Activated naive CD4-positive, alpha-beta T cell treated with anti-CD3 and anti-CD28 coated beads, Interleukin-2, amount 10 ng/mL, durations not matched to agents 7 days and 5 days (primary cell): ENCODE measurements around the gene OLIG2.
A peak's percentile ranks its signal among the peaks of the same experiment; 100 is the strongest.

ENCODE experiments used
- CTCF ChIA-PET: fragments of 350-600 bp; sonication (Branson Sonifier 250); formaldehyde crosslinking; loops from one replicate; lab custom pipeline; 2021; ENCODE audit warnings: antibody characterized with exemption; lab: Charles Lee
- DNase-seq: peaks from one replicate; pipeline ENCODE4 v3.0.0-alpha.2; 2020
- H3K27ac Mint-ChIP-seq: one replicate; pipeline ENCODE4 v1.8.0; 2021; ENCODE audit warnings: mild to moderate bottlenecking, moderate library complexity, mixed read lengths
- H3K27me3 Mint-ChIP-seq: one replicate; pipeline ENCODE4 v1.8.0; 2021; ENCODE audit warnings: mild to moderate bottlenecking, mixed read lengths
- H3K36me3 Mint-ChIP-seq: one replicate; pipeline ENCODE4 v1.8.0; 2021; ENCODE audit warnings: mixed read lengths
- H3K4me1 Mint-ChIP-seq: one replicate; pipeline ENCODE4 v1.8.0; 2021; ENCODE audit warnings: mixed read lengths
- H3K4me3 Mint-ChIP-seq: one replicate; pipeline ENCODE4 v1.8.0; 2021; ENCODE audit warnings: mild to moderate bottlenecking, moderate library complexity, mixed read lengths
- H3K9me3 Mint-ChIP-seq: one replicate; pipeline ENCODE4 v1.8.0; 2021; ENCODE audit warnings: mixed read lengths

OLIG2 gene

GRCh38 chr21:33070744-33070997 lies 44.9 kb downstream of the OLIG2 start:
- CTCF ChIA-PET, result no interaction called here
- Mint-ChIP-seq H3K4me3 (no peak overlapping the region), H3K36me3 (no peaks in the 10 kb centered on the region), H3K9me3 (no peaks in the 10 kb centered on the region), H3K4me1 (peaks cover 22% of the 10 kb centered on the region), H3K27ac (no peak overlapping the region), H3K27me3 (peaks cover 96% of the 10 kb centered on the region)
- DNase-seq, result no peak

- Mint-ChIP-seq H3K36me3 (no peaks in the 10 kb centered on the region), H3K27ac (no peak overlapping the region), H3K4me1 (peaks cover 22% of the 10 kb centered on the region), H3K9me3 (no peaks in the 10 kb centered on the region), H3K4me3 (peak overlapping the region; percentile 55), H3K27me3 (peaks cover 98% of the 10 kb centered on the region)
- peak; percentile 39 for DNase-seq
- CTCF ChIA-PET, result interaction anchor here (1.0 kb wide), 1 partner anchor 314 kb away, joined by 3 read pairs; no protein-coding TSS in a partner anchor
Measured at GRCh38 chr21:33070998-33071769, 45.4 kb downstream of the OLIG2 start.

GRCh38 chr21:33071770-33072306 lies 46.1 kb downstream of the OLIG2 start:
- Mint-ChIP-seq H3K27ac (no peak overlapping the region), H3K27me3 (peaks cover 96% of the 10 kb centered on the region), H3K36me3 (no peaks in the 10 kb centered on the region), H3K4me1 (peaks cover 22% of the 10 kb centered on the region), H3K9me3 (no peaks in the 10 kb centered on the region), H3K4me3 (peak overlapping the region; percentile 55)
- DNase-seq, result no peak
- CTCF ChIA-PET, result interaction anchor here (1.0 kb wide), 1 partner anchor 314 kb away, joined by 3 read pairs; no protein-coding TSS in a partner anchor

DNA sequence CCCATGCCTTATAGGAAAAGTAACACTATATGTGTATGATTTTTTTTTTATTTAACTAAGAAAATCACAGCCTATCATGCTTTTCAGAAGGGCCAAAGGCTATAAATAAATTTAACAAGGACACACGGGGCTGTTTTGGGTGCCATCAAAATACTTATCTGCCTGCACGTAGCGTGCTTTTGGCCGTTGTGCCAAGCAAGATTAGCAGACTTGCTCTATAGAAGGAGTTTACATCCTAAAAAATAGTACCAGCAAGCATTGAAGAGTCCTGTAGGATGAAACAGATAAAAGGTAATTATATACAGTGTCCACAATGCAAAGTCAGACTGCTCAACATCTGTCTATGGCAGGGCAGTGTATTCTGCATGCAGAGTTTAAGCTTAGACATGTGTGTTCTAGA lies 47.9 kb downstream of the OLIG2 start:
- peaks cover 24% of the 10 kb centered on the region for H3K4me1 Mint-ChIP-seq
- peaks cover 95% of the 10 kb centered on the region for H3K27me3 Mint-ChIP-seq
- CTCF ChIA-PET, result interaction anchor here (0.7 kb wide), 1 partner anchor 17 kb away, joined by 3 read pairs; no protein-coding TSS in a partner anchor
- no peak overlapping the region for H3K27ac Mint-ChIP-seq
- no peak for DNase-seq
- H3K36me3 Mint-ChIP-seq, result no peaks in the 10 kb centered on the region
- H3K4me3 Mint-ChIP-seq, result no peak overlapping the region
- H3K9me3 Mint-ChIP-seq, result no peaks in the 10 kb centered on the region

- H3K9me3 Mint-ChIP-seq, result no peaks in the 10 kb centered on the region
- H3K4me1 Mint-ChIP-seq, result peaks cover 18% of the 10 kb centered on the region
- DNase-seq, result no peak
- peaks cover 92% of the 10 kb centered on the region for H3K27me3 Mint-ChIP-seq
- no peak overlapping the region for H3K4me3 Mint-ChIP-seq
- CTCF ChIA-PET, result no interaction called here
- no peak overlapping the region for H3K27ac Mint-ChIP-seq
- no peaks in the 10 kb centered on the region for H3K36me3 Mint-ChIP-seq
Measured at GRCh38 chr21:33075128-33075527, 49.4 kb downstream of the OLIG2 start.

GRCh38 chr21:33075596-33076195 lies 50.0 kb downstream of the OLIG2 start:
- H3K27ac Mint-ChIP-seq, result no peak overlapping the region
- no peaks in the 10 kb centered on the region for H3K36me3 Mint-ChIP-seq
- no peak for DNase-seq
- H3K9me3 Mint-ChIP-seq, result no peaks in the 10 kb centered on the region
- peaks cover 18% of the 10 kb centered on the region for H3K4me1 Mint-ChIP-seq
- CTCF ChIA-PET, result no interaction called here
- H3K27me3 Mint-ChIP-seq, result peaks cover 86% of the 10 kb centered on the region
- no peak overlapping the region for H3K4me3 Mint-ChIP-seq

DNA sequence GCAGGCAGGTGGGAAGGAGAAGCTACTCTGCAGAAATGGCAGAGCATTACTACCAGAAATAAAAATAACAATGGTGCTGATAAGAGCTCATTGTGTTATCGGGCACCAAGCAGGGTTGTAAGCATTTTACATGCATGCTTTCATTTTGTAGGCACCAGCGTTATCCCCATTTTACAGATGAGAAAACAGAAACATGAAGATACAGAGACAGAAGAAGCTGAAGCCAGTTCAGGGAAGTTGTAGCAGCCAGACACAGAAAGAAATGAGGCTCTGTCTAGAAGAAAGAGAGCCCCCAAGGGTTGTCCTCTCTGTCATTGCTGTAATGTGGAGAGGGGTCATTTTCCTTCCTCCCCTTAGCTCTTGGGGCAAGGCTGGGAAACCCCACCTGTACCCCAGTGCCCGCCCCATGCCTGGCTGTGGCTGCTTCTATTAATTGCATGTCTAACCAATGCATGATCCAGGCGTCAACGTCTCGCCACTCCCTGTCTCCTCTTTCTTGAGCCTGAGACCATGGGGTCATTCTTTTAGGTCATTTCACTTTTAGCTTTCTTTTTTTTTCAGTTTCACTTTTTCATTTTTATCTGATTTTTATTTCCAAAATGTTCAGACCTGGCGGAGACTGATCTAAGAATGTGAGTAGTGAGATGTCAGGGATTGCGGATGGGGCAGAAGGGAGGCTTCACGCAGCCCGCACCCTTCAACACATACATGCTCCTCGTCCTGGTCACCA lies 51.0 kb downstream of the OLIG2 start:
- Mint-ChIP-seq H3K27me3 (peaks cover 76% of the 10 kb centered on the region), H3K9me3 (no peaks in the 10 kb centered on the region), H3K27ac (peak overlapping the region; percentile 39), H3K36me3 (no peaks in the 10 kb centered on the region), H3K4me1 (peaks cover 9% of the 10 kb centered on the region), H3K4me3 (no peak overlapping the region)
- no peak for DNase-seq
- CTCF ChIA-PET, result no interaction called here
